Activated CD8-positive, alpha-beta T cell treated with anti-CD3 and anti-CD28 coated beads, Interleukin-2, amount 10 ng/mL, durations not matched to agents 7 days and 5 days (primary cell): ENCODE measurements around the gene TCERG1L. TPM values are rescaled to one million over a fixed set of nuclear protein-coding genes. Genes with fewer than 3 reads are reported as not detected.

ENCODE experiments used
- ATAC-seq: fragments of 150-1000 bp; cut with Tn5 transposase; one replicate; pipeline ENCODE4 v1.10.0; 2021; ENCODE audit warnings: moderate library complexity
- CTCF ChIA-PET: fragments of 350-600 bp; sonication (Branson Sonifier 250); formaldehyde crosslinking; loops from one replicate; lab custom pipeline; 2021; ENCODE audit warnings: antibody characterized with exemption; lab: Charles Lee
- POLR2A ChIA-PET: fragments of 350-600 bp; sonication (Branson Sonifier 250); formaldehyde crosslinking; loops from one replicate; lab custom pipeline; 2021; ENCODE audit warnings: antibody characterized with exemption; lab: Charles Lee
- DNase-seq: peaks from one replicate; pipeline ENCODE4 v3.0.0-alpha.2; 2020
- H3K27ac Mint-ChIP-seq: one replicate; pipeline ENCODE4 v1.8.0; 2021; ENCODE audit warnings: mild to moderate bottlenecking, mixed read lengths
- H3K27me3 Mint-ChIP-seq: one replicate; pipeline ENCODE4 v1.8.0; 2021; ENCODE audit warnings: low read depth, mixed read lengths
- H3K36me3 Mint-ChIP-seq: one replicate; pipeline ENCODE4 v1.8.0; 2021; ENCODE audit warnings: low read depth, mixed read lengths
- H3K4me1 Mint-ChIP-seq: one replicate; pipeline ENCODE4 v1.8.0; 2021; ENCODE audit warnings: low read depth, mixed read lengths
- H3K4me3 Mint-ChIP-seq: one replicate; pipeline ENCODE4 v1.8.0; 2021; ENCODE audit warnings: mild to moderate bottlenecking, mixed read lengths
- H3K9me3 Mint-ChIP-seq: one replicate; pipeline ENCODE4 v1.8.0; 2022; ENCODE audit warnings: mixed read lengths; ENCODE audit not compliant: insufficient read depth
- total RNA-seq, 2 experiments: library from RNA; stranded (reverse); gene quantifications; one replicate each; pipeline ENCODE4 v1.2.3, GENCODE V29; 2021

The TCERG1L gene
- under 1 TPM in 1 of 2 experiments, not detected in 1; 0.08 TPM for total RNA-seq

GRCh38 chr10:131311661-131312477, at the start of gene TCERG1L:
Gene TCERG1L, minus strand, starts transcription at chr10:131311721. Its CDS starts 86 bp downstream, at chr10:131311635.
- POLR2A ChIA-PET = no interaction called here

GRCh38 chr10:131358741-131359442, 47.4 kb upstream of the TCERG1L start:
- CTCF ChIA-PET = no interaction called here
- no peak for DNase-seq
- H3K36me3 Mint-ChIP-seq = no peaks in the 10 kb centered on the region
- H3K9me3 Mint-ChIP-seq = no peaks in the 10 kb centered on the region
- ATAC-seq = no peak
- no peak overlapping the region for H3K4me3 Mint-ChIP-seq
- H3K4me1 Mint-ChIP-seq = no peaks in the 10 kb centered on the region
- H3K27ac Mint-ChIP-seq = no peak overlapping the region
- POLR2A ChIA-PET = no interaction called here
- H3K27me3 Mint-ChIP-seq = no peaks in the 10 kb centered on the region

More at GRCh38 chr10:131311661-131312477, at the start of gene TCERG1L:
- H3K9me3 Mint-ChIP-seq = no peaks in the 10 kb centered on the region
- DNase-seq (no peak), ATAC-seq (peak; percentile 61)
- H3K36me3 Mint-ChIP-seq = no peaks in the 10 kb centered on the region
- H3K4me3 Mint-ChIP-seq = peak within 1 kb of the TSS; percentile 18
- H3K27me3 Mint-ChIP-seq = peaks cover 33% of the 10 kb centered on the region
- H3K27ac Mint-ChIP-seq = no peak within 1 kb of the TSS
- CTCF ChIA-PET = no interaction called here
- H3K4me1 Mint-ChIP-seq = peaks cover 6% of the 10 kb centered on the region

- ChIA-PET CTCF (no interaction called here), POLR2A (no interaction called here)
- H3K9me3 Mint-ChIP-seq = no peaks in the 10 kb centered on the region
- no peak overlapping the region for H3K4me3 Mint-ChIP-seq
- H3K27me3 Mint-ChIP-seq = no peaks in the 10 kb centered on the region
- H3K4me1 Mint-ChIP-seq = no peaks in the 10 kb centered on the region
- no peak overlapping the region for H3K27ac Mint-ChIP-seq
- no peaks in the 10 kb centered on the region for H3K36me3 Mint-ChIP-seq
- ATAC-seq (no peak), DNase-seq (no peak)
Measured at GRCh38 chr10:131356442-131356841, 44.9 kb upstream of the TCERG1L start.

GRCh38 chr10:131355881-131356280, 44.4 kb upstream of the TCERG1L start:
- Mint-ChIP-seq H3K4me3 (no peak overlapping the region), H3K27ac (no peak overlapping the region), H3K27me3 (no peaks in the 10 kb centered on the region), H3K4me1 (no peaks in the 10 kb centered on the region), H3K9me3 (no peaks in the 10 kb centered on the region), H3K36me3 (no peaks in the 10 kb centered on the region)
- CTCF ChIA-PET = no interaction called here
- ATAC-seq (no peak), DNase-seq (no peak)
- POLR2A ChIA-PET = no interaction called here

- no peak overlapping the region for H3K27ac Mint-ChIP-seq
- no peaks in the 10 kb centered on the region for H3K27me3 Mint-ChIP-seq
- CTCF ChIA-PET = no interaction called here
- H3K9me3 Mint-ChIP-seq = no peaks in the 10 kb centered on the region
- no peak overlapping the region for H3K4me3 Mint-ChIP-seq
- ATAC-seq (no peak), DNase-seq (no peak)
- H3K4me1 Mint-ChIP-seq = no peaks in the 10 kb centered on the region
- POLR2A ChIA-PET = no interaction called here
- no peaks in the 10 kb centered on the region for H3K36me3 Mint-ChIP-seq
Measured at GRCh38 chr10:131355056-131355455, 43.5 kb upstream of the TCERG1L start.

- H3K9me3 Mint-ChIP-seq = no peaks in the 10 kb centered on the region
- ATAC-seq (no peak), DNase-seq (no peak)
- H3K27ac Mint-ChIP-seq = no peak overlapping the region
- no peaks in the 10 kb centered on the region for H3K36me3 Mint-ChIP-seq
- no peaks in the 10 kb centered on the region for H3K4me1 Mint-ChIP-seq
- CTCF ChIA-PET = no interaction called here
- POLR2A ChIA-PET = no interaction called here
- H3K4me3 Mint-ChIP-seq = no peak overlapping the region
- no peaks in the 10 kb centered on the region for H3K27me3 Mint-ChIP-seq
Measured at GRCh38 chr10:131354380-131354779, 42.9 kb upstream of the TCERG1L start.

- H3K9me3 Mint-ChIP-seq = no peaks in the 10 kb centered on the region
- ATAC-seq = no peak
- ChIA-PET POLR2A (no interaction called here), CTCF (no interaction called here)
- no peaks in the 10 kb centered on the region for H3K36me3 Mint-ChIP-seq
- no peak for DNase-seq
- H3K4me1 Mint-ChIP-seq = no peaks in the 10 kb centered on the region
- H3K27me3 Mint-ChIP-seq = no peaks in the 10 kb centered on the region
- no peak overlapping the region for H3K27ac Mint-ChIP-seq
- H3K4me3 Mint-ChIP-seq = no peak overlapping the region
Measured at GRCh38 chr10:131352765-131353290, 41.3 kb upstream of the TCERG1L start.

GRCh38 chr10:131350660-131351059, 39.1 kb upstream of the TCERG1L start:
- POLR2A ChIA-PET = no interaction called here
- no peak overlapping the region for H3K4me3 Mint-ChIP-seq
- H3K4me1 Mint-ChIP-seq = no peaks in the 10 kb centered on the region
- no peaks in the 10 kb centered on the region for H3K36me3 Mint-ChIP-seq
- no peak for ATAC-seq
- DNase-seq = no peak
- H3K27ac Mint-ChIP-seq = no peak overlapping the region
- no peaks in the 10 kb centered on the region for H3K9me3 Mint-ChIP-seq
- CTCF ChIA-PET = no interaction called here
- H3K27me3 Mint-ChIP-seq = no peaks in the 10 kb centered on the region

- DNase-seq = no peak
- POLR2A ChIA-PET = no interaction called here
- H3K36me3 Mint-ChIP-seq = no peaks in the 10 kb centered on the region
- CTCF ChIA-PET = no interaction called here
- H3K27me3 Mint-ChIP-seq = no peaks in the 10 kb centered on the region
- H3K27ac Mint-ChIP-seq = no peak overlapping the region
- H3K4me1 Mint-ChIP-seq = no peaks in the 10 kb centered on the region
- no peak for ATAC-seq
- H3K9me3 Mint-ChIP-seq = no peaks in the 10 kb centered on the region
- H3K4me3 Mint-ChIP-seq = no peak overlapping the region
Measured at GRCh38 chr10:131350245-131350644, 38.7 kb upstream of the TCERG1L start.

GRCh38 chr10:131346456-131346855, 34.9 kb upstream of the TCERG1L start:
- ATAC-seq = no peak

GRCh38 chr10:131345691-131346090, 34.2 kb upstream of the TCERG1L start:
- no peaks in the 10 kb centered on the region for H3K9me3 Mint-ChIP-seq

More at GRCh38 chr10:131346456-131346855, 34.9 kb upstream of the TCERG1L start:
- no peak overlapping the region for H3K27ac Mint-ChIP-seq
- ChIA-PET CTCF (no interaction called here), POLR2A (no interaction called here)
- DNase-seq = no peak
- H3K4me3 Mint-ChIP-seq = no peak overlapping the region
- H3K4me1 Mint-ChIP-seq = no peaks in the 10 kb centered on the region
- H3K9me3 Mint-ChIP-seq = no peaks in the 10 kb centered on the region
- H3K36me3 Mint-ChIP-seq = no peaks in the 10 kb centered on the region
- H3K27me3 Mint-ChIP-seq = no peaks in the 10 kb centered on the region

GRCh38 chr10:131344747-131345146, 33.2 kb upstream of the TCERG1L start:
- no peak for DNase-seq
- no peaks in the 10 kb centered on the region for H3K36me3 Mint-ChIP-seq
- POLR2A ChIA-PET = no interaction called here
- H3K9me3 Mint-ChIP-seq = no peaks in the 10 kb centered on the region
- H3K27ac Mint-ChIP-seq = no peak overlapping the region
- no peak overlapping the region for H3K4me3 Mint-ChIP-seq
- no peaks in the 10 kb centered on the region for H3K4me1 Mint-ChIP-seq
- CTCF ChIA-PET = no interaction called here
- ATAC-seq = no peak
- H3K27me3 Mint-ChIP-seq = no peaks in the 10 kb centered on the region

More at GRCh38 chr10:131345691-131346090, 34.2 kb upstream of the TCERG1L start:
- CTCF ChIA-PET = no interaction called here
- H3K27me3 Mint-ChIP-seq = no peaks in the 10 kb centered on the region
- H3K36me3 Mint-ChIP-seq = no peaks in the 10 kb centered on the region
- H3K4me3 Mint-ChIP-seq = no peak overlapping the region
- ATAC-seq (no peak), DNase-seq (no peak)
- no peaks in the 10 kb centered on the region for H3K4me1 Mint-ChIP-seq
- POLR2A ChIA-PET = no interaction called here
- H3K27ac Mint-ChIP-seq = no peak overlapping the region
